HFF-Myc (cell line): ENCODE measurements around the gene GSC2.

Experiments used
- DNase-seq: peaks from one replicate; pipeline ENCODE4 v3.0.0-alpha.2; 2011; ENCODE audit warnings: low read depth; ENCODE audit errors: extremely low read depth
- H3K4me3 ChIP-seq: replicated peaks from 2 replicates; pipeline ENCODE4 v1.5.1; 2011; ENCODE audit warnings: low read depth, mild to moderate bottlenecking, control low read depth, low read length
- TF ChIP-seq, protein P1 (sequence below): IDR thresholded peaks from 2 replicates; pipeline ENCODE4 v1.5.1; 2012; ENCODE audit warnings: mild to moderate bottlenecking, low read depth, low read length, control low read depth; ENCODE audit errors: missing control alignments

The GSC2 gene

DNA sequence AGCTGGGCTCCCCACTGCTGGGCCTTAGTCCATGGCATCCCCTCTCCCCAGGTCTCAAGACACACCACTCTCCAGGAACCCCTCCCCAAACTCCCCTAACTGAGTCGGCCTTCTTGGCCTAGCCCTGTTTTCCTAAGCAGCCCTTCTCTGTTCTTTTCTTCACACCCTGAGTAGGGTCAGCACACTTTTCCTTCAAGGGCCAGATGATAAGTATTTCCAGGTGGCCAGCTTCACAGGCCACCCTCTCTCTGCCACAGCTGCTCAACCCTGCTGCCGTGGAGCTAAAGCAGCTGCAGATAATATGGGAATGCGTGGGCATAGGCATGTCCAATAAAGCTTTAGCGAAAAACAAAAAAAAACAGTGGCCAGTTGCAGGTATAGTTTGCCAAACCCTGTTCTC is 51.9 kb downstream of the GSC2 start:
- TF ChIP-seq, protein P1, sequence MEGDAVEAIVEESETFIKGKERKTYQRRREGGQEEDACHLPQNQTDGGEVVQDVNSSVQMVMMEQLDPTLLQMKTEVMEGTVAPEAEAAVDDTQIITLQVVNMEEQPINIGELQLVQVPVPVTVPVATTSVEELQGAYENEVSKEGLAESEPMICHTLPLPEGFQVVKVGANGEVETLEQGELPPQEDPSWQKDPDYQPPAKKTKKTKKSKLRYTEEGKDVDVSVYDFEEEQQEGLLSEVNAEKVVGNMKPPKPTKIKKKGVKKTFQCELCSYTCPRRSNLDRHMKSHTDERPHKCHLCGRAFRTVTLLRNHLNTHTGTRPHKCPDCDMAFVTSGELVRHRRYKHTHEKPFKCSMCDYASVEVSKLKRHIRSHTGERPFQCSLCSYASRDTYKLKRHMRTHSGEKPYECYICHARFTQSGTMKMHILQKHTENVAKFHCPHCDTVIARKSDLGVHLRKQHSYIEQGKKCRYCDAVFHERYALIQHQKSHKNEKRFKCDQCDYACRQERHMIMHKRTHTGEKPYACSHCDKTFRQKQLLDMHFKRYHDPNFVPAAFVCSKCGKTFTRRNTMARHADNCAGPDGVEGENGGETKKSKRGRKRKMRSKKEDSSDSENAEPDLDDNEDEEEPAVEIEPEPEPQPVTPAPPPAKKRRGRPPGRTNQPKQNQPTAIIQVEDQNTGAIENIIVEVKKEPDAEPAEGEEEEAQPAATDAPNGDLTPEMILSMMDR, result no peak
- DNase-seq, result no peak
- H3K4me3 ChIP-seq, result no peak overlapping the region

DNA sequence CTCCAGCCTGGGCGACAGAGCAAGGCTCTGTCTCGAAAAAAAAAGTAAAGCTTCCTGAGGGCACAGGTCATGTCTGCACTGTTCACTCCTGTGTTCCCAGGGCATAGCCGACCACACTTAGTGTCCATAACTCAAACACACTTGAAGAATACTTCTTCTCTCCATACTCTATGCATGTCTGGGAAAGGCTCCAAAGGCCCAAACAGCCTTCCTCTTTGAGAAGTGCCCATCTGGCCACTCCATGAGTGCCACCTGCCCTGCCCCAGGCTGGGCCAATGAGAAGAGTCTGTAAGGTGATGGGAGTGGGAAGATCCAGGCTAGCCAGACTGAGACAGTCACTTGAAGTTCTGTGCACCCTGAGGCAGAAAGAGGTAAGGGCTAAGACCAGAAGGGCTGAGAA is 52.6 kb downstream of the GSC2 start:
- no peak for DNase-seq
- no peak overlapping the region for H3K4me3 ChIP-seq
- TF ChIP-seq, protein P1, result no peak
